Right atrium auricular region (tissue), 2 donors: ENCODE data around the gene POLD2. TPM values are rescaled to one million over a fixed set of nuclear protein-coding genes. Genes with fewer than 3 reads are reported as not detected.

Source experiments
- DNase-seq: peaks from one replicate; pipeline ENCODE4 v3.0.0-alpha.2; 2019; ENCODE audit warnings: low spot score
- H3K27ac ChIP-seq, 2 donors: fragments of 200-600 bp; sonication (generic); 1 replicate in 1 of 2; 2 replicates in 1 of 2; pipeline ENCODE4 v1.5.1; 2016 to 2019
- H3K27me3 ChIP-seq, 2 donors: fragments of 200-600 bp; sonication (generic); one replicate each; pipeline versions ENCODE4 v1.5.1 to v1.6.0; 2017 to 2019
- H3K36me3 ChIP-seq: fragments of 200-600 bp; sonication (generic); one replicate; pipeline ENCODE4 v1.5.1; 2016
- H3K4me1 ChIP-seq, 2 donors: fragments of 200-600 bp; sonication (generic); one replicate each; pipeline versions ENCODE4 v1.5.1 to v1.6.0; 2017 to 2019
- H3K4me3 ChIP-seq, 2 donors: fragments of 200-600 bp; sonication (generic); 1 replicate in 1 of 2; 2 replicates in 1 of 2; pipeline ENCODE4 v1.5.1; 2017 to 2019; ENCODE audit warnings: mild to moderate bottlenecking in 1 of 2, moderate library complexity in 1 of 2
- H3K9me3 ChIP-seq, 2 donors: fragments of 200-600 bp; sonication (generic); one replicate each; pipeline ENCODE4 v1.5.1; 2019
- total RNA-seq, 2 donors: library from RNA; depleted of rRNA; stranded (reverse); fragments of >200 nt; gene quantifications; one replicate each; pipeline ENCODE4 v1.1.0, GENCODE V29; 2016
- TF ChIP-seq, protein P1 (sequence below), 2 donors: fragments of 200-600 bp; sonication (generic); IDR thresholded peaks; one replicate each; pipeline ENCODE4 v1.5.1; 2019; ENCODE audit warnings: antibody characterized with exemption in 2 of 2

Gene POLD2
- total RNA-seq, 2 donors from 2014 or later = 71.4 to 76.5 TPM

DNA sequence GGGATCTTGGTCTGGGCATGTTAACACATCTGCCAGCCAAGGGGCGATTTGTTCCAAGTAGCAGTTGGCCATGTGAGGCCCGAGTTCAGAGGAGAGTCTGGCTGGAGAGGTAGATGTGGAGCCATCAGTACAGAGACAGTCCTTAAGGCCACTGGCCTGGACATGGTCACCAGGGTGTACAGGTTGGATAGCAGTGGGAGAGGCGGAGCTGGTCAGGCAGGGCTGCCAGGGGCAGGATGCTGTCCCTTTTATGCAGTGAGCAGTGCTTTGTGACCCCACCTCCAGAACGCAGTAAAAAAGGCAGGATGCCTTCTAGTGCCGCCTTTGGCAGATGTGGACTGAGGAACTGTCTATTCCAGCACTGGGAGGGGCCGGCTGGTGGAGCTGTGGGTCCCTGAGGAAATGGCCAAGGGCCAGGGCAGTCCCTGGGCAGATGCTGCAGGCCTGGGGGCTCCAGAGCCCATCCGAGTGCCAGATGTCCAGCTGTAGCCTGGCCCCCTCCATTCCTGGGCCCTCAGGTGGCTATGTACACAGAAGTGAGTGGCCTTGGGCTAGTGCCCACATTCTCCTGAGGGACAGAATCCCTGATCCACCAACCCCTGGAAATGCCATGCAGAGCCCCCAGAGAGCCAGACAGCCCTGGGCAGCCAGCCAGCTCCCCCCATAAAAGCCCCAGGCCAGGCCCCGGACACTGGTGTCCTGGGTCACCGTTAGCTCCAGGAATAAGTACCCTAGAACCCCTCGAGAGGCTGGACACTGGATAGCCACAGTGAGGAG lies 34.9 kb upstream of the POLD2 start:
- TF ChIP-seq, protein P1, sequence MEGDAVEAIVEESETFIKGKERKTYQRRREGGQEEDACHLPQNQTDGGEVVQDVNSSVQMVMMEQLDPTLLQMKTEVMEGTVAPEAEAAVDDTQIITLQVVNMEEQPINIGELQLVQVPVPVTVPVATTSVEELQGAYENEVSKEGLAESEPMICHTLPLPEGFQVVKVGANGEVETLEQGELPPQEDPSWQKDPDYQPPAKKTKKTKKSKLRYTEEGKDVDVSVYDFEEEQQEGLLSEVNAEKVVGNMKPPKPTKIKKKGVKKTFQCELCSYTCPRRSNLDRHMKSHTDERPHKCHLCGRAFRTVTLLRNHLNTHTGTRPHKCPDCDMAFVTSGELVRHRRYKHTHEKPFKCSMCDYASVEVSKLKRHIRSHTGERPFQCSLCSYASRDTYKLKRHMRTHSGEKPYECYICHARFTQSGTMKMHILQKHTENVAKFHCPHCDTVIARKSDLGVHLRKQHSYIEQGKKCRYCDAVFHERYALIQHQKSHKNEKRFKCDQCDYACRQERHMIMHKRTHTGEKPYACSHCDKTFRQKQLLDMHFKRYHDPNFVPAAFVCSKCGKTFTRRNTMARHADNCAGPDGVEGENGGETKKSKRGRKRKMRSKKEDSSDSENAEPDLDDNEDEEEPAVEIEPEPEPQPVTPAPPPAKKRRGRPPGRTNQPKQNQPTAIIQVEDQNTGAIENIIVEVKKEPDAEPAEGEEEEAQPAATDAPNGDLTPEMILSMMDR (IDR thresholded peaks at IDR 0.05) = no peak
- Histone ChIP-seq H3K36me3 (no peaks in the 10 kb centered on the region), H3K4me1 (peaks cover 0 to 12% of the 10 kb centered on the region in 2 donors), H3K27me3 (no peaks in the 10 kb centered on the region), H3K4me3 (no peak overlapping the region), H3K27ac (no peak overlapping the region), H3K9me3 (no peaks in the 10 kb centered on the region)
- no peak for DNase-seq

DNA sequence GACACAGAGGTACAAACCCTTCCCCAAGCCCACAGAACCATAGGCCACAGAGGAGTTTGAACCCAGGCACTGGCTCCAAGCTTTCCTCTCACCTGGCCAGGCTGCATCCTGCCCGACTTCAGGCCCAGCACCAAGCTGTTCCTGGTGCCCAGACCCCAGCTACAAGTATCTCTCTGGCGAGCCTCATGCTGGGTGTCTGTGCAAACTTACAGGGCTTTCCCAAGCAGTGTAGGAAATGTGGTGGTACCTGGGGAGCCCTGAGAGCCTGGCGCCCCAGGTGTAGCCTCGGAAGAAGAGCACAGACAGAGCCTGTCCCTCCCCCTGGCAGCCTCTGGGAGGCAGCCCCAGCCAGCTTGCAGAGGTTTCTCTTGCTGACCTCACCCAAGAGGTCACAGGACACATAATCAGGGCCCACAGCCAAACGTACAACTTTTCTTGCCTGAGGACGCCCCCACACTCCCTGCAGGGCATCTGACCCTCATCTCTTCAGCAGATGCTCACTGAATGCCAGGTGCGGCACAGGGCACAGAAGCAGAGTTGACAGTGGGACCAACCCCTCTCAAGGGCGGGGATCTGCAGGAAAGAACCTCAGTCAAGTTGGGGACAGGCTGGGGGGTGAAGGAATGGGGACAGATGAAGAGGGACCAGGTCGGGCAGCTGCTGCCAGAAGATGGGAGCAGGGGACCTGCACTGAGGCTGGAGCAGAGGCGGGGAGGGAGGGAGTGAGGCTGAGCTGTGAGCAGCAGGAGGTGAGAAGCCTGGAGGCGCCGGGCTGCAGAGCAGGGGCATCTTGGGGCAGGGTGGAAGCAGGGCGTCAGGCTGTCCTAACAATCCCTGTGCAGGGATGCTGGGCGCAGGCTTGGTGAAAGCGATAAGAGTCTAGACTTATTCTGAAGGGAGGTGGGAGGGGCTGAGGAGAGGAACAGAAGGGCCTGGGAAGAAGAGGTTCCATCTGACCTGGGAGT lies 34.0 kb upstream of the POLD2 start:
- Histone ChIP-seq H3K36me3 (no peaks in the 10 kb centered on the region), H3K27me3 (no peaks in the 10 kb centered on the region), H3K4me1 (peaks cover 0 to 12% of the 10 kb centered on the region in 2 donors), H3K9me3 (no peaks in the 10 kb centered on the region), H3K27ac (no peak overlapping the region), H3K4me3 (no peak overlapping the region)
- DNase-seq = no peak
- TF ChIP-seq, protein P1 (IDR thresholded peaks at IDR 0.05) = no peak

DNA sequence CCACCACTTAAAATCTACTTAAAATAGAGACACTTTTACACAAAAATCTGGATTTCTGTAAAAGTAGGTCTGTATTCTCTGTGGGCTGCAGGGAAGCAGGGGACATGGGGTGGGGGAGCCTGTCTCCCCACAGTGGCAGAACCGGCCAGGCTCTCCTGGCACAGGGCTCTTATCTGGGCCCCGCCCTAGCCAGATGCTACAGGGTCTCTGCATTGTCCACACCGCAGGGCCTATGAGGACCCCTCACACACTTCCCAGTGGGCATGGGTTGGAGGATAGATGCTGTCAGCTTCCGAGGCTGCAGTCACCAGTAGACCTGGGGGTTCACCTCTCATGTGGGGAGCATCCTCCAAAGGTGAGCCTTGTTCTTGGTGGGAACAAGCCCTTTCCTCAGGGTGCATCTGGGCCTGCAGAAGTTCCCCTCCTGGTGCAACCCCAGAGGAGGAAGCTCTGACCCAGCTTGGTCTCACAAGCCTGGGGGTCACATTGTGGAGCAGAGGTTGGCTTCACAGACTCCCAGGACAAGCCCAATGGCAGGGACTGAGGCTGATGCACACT lies 33.2 kb upstream of the POLD2 start:
- no peak overlapping the region for H3K4me3 ChIP-seq
- no peak for DNase-seq
- H3K27me3 ChIP-seq = no peaks in the 10 kb centered on the region
- H3K27ac ChIP-seq = no peak overlapping the region
- peaks cover 0 to 12% of the 10 kb centered on the region in 2 donors for H3K4me1 ChIP-seq
- no peaks in the 10 kb centered on the region for H3K36me3 ChIP-seq
- TF ChIP-seq, protein P1 (IDR thresholded peaks at IDR 0.05) = no peak
- no peaks in the 10 kb centered on the region for H3K9me3 ChIP-seq

DNA sequence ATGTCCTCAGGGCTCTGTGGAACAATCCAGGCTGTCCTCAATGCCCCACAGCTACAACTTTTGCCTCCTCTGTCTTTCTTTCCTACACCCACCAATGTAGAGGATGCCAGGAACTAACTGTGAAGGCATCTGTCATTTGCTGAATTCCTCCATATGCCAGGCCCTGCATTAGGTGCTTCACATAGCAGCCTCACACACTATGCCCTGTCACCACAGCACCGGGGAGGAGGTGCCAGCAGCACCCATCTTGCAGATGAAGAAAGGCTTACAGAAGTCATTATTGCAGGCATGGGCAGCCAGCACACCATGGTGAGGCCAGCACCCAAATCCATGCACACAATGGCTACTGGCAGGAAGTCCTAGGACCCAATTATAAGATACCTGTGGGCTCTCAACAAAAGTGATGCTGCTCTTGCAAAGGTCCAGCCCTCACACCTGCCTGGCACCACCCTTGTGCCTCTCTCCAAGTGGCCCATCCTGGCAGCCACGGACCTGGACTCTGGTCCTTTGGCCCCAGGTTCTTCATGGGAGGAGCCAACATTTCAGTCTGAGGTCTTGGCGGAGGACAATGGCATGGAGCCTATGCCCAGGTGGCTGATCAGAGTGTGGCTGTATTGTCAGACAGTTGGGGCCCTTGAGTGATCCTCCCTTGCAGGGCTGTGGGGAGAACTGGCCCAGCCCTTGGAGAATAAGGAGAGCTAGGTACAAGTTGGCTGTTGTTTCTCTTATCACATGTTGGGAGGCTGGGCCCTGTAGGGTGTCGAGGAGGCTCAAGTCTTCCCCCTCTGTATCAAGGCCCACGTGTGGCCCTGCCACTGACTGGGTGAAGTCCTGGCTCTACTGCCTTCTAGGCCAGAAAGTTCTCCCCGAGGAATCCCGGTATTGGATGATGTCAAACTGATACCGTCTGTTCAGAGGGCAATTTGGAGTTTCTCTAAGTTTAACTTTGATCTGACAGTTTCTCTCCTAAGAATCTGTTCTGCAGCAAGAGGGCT lies 32.1 kb upstream of the POLD2 start:
- Histone ChIP-seq H3K27me3 (no peaks in the 10 kb centered on the region), H3K36me3 (no peaks in the 10 kb centered on the region), H3K4me1 (peaks cover 0 to 12% of the 10 kb centered on the region in 2 donors), H3K27ac (no peak overlapping the region), H3K4me3 (no peak overlapping the region), H3K9me3 (no peaks in the 10 kb centered on the region)
- DNase-seq = no peak
- TF ChIP-seq, protein P1 (IDR thresholded peaks at IDR 0.05) = no peak

DNA sequence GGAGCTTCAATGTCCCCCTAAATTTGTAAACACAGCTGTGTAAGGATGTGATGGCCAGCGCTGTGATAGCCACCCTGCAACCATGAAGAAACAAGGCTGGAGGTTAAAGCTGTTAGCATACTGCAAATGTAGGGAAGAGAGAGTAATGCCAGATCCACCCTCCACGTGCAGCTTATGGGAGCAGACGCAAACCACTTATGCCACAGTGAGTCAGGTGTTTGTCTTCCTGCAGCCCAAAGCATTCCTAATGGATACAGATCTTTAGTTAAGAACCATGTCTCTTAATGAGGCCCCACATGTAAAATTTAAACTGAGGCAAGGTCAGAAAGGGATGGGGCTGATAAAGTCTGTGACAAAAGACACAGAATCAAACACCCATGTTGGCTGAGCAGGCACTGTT lies 31.4 kb upstream of the POLD2 start:
- Histone ChIP-seq H3K9me3 (no peaks in the 10 kb centered on the region), H3K27me3 (no peaks in the 10 kb centered on the region), H3K4me3 (no peak overlapping the region), H3K4me1 (peaks cover 0 to 6% of the 10 kb centered on the region in 2 donors), H3K36me3 (no peaks in the 10 kb centered on the region), H3K27ac (no peak overlapping the region)
- DNase-seq = no peak
- TF ChIP-seq, protein P1 (IDR thresholded peaks at IDR 0.05) = no peak
